GM18502 (cell line): ENCODE results near the gene REM2.
"Not testable (repeated sequence)": the region's sequence is repeated elsewhere in the genome, so short reads cannot be mapped to it uniquely, and the experiment has no call there.

Experiments used
- ATAC-seq: cut with Tn5 transposase; IDR thresholded peaks from one replicate; pipeline ENCODE4 v1.9.1; 2021; ENCODE audit warnings: mild to moderate bottlenecking; ENCODE audit not compliant: unreplicated experiment, poor library complexity

REM2 gene

GRCh38 chr14:22847661-22848341 is 35.2 kb upstream of the REM2 start:
- no peak for ATAC-seq

- ATAC-seq = no peak
Measured at GRCh38 chr14:22848351-22849164, 34.5 kb upstream of the REM2 start.

GRCh38 chr14:22849212-22849819 is 33.7 kb upstream of the REM2 start:
- ATAC-seq = no peak

GRCh38 chr14:22850944-22851764 is 31.9 kb upstream of the REM2 start:
- no peak for ATAC-seq

GRCh38 chr14:22852178-22852577 is 30.8 kb upstream of the REM2 start:
- ATAC-seq = not testable (repeated sequence)

- no peak for ATAC-seq
Measured at GRCh38 chr14:22852599-22852939, 30.5 kb upstream of the REM2 start.

- ATAC-seq = peak; percentile 77
Measured at GRCh38 chr14:22852940-22853767, 29.9 kb upstream of the REM2 start.

GRCh38 chr14:22854296-22854695 is 28.7 kb upstream of the REM2 start:
- not testable (repeated sequence) for ATAC-seq

GRCh38 chr14:22854963-22855724 is 27.9 kb upstream of the REM2 start:
- no peak for ATAC-seq

GRCh38 chr14:22856428-22856827 is 26.6 kb upstream of the REM2 start:
- ATAC-seq = no peak

GRCh38 chr14:22860377-22860776 is 22.6 kb upstream of the REM2 start:
- not testable (repeated sequence) for ATAC-seq

- ATAC-seq = no peak
Measured at GRCh38 chr14:22861651-22862050, 21.4 kb upstream of the REM2 start.

GRCh38 chr14:22864979-22865378 is 18.0 kb upstream of the REM2 start:
- no peak for ATAC-seq

GRCh38 chr14:22865424-22866405 is 17.3 kb upstream of the REM2 start:
- ATAC-seq = no peak

GRCh38 chr14:22866874-22867273 is 16.1 kb upstream of the REM2 start:
- no peak for ATAC-seq

- ATAC-seq = peak; percentile 54
Measured at GRCh38 chr14:22870811-22871223, 12.2 kb upstream of the REM2 start.

- peak; percentile 74 for ATAC-seq
Measured at GRCh38 chr14:22871224-22872032, 11.6 kb upstream of the REM2 start, which contains the start of gene LRP10. Gene LRP10, plus strand, starts transcription at chr14:22871740. Its CDS starts 564 bp downstream, at chr14:22872304.
